ENCODE data around the gene SLFNL1. TPM values are rescaled to one million over a fixed set of nuclear protein-coding genes. Genes with fewer than 3 reads are reported as not detected.

Gene SLFNL1
- total and polyA plus RNA-seq, 2 experiments from 2014 or later = 0.11 to 0.21 TPM

DNA sequence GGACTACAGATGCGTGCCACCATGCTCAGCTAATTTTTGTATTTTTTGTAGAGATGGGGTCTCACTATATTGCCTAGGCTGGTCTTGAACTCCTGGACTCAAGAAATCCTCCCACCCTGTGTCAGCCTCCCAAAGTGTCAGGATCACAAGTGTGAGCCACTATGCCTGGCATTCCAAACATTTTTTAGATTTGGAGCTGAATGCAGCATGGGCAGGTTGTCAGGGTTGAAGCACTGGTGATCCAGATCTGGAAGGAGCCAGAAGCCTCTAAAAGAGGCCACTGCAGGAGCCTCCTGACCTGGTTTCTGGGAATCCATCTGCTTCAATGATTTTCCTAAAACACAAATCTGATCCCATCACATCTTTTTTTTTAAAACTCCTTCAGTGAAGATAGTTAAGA, 43.8 kb downstream of the SLFNL1 start:
- Histone ChIP-seq H2AFZ (no peak overlapping the region), H3K27me3 (replicated peaks; ENCODE audit: insufficient read depth) (no peaks in the 10 kb centered on the region), H3K4me3 (no peak overlapping the region), H3K79me2 (ENCODE audit: insufficient read depth) (peaks cover 27% of the 10 kb centered on the region), H3K27ac (no peak overlapping the region; the same call in 1 of the 2 replicates), H3K4me2 (ENCODE audit: unreplicated experiment) (no peak overlapping the region), H3K36me3 (ENCODE audit: low read depth) (no peaks in the 10 kb centered on the region), H3K4me1 (ENCODE audit: insufficient read depth) (peaks cover 24% of the 10 kb centered on the region), H3F3A (ENCODE audit: insufficient read depth) (peaks cover 27% of the 10 kb centered on the region), H3K9ac (no peak overlapping the region), H4K20me1 (ENCODE audit: insufficient read depth) (no peaks in the 10 kb centered on the region), H3K9me2 (ENCODE audit: insufficient read depth) (no peaks in the 10 kb centered on the region), H3K9me3 (ENCODE audit: low read depth) (no peaks in the 10 kb centered on the region)
- WGBS, 2 experiments (ENCODE audit: low coverage in 1 of 2, low lambda C conversion rate in 2 of 2, missing lambda C conversion rate in 2 of 2) = 100% methylated on average over 1 of the region's 1 CpG
- in situ Hi-C loops (cut with MboI) = no loop called here
- peak; percentile 23 for DNase-seq
- TF ChIP-seq EZH2phosphoT487 (IDR thresholded peaks at IDR 0.05; ENCODE audit: insufficient read depth, low read depth) (no peak), EZH2 (IDR thresholded peaks at IDR 0.05; ENCODE audit: insufficient read depth, poor library complexity, severe bottlenecking) (no peak)

DNA sequence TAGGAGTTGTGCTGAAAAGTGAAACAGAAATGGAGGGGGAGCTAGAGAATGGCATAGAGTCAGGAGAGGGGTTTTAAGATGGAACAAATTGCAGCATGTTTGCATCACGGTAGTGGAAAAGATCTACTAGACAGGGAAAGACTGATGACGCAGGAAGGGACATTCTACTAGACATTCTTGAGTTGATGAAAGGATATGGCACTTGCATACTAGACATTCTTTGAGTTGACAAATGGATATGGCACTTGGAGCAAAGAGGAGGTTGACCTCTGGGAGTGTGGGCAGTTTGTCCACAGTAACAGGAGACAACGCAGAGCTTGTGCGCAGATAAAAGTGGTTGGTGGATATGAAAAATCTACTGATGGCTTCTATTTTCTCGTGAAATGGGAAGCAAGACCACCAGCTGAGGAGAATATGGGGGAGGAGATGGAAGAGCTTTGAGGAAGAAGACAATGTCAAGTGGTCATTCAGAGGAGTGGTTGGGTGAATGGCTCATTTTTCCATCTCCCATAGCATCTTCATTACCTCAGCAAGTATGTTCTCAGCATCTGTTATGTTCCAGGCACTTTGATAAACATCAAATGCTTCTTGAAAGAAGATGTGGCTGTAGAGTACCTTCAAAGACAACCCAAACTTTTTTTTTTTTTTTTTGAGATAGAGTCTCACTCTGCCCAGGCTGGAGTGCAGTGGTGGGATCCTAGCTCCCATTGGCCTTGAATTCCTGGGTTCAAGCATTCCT, 44.4 kb downstream of the SLFNL1 start:
- Histone ChIP-seq H3K4me2 (ENCODE audit: unreplicated experiment) (no peak overlapping the region), H4K20me1 (ENCODE audit: insufficient read depth) (no peaks in the 10 kb centered on the region), H3F3A (ENCODE audit: insufficient read depth) (peaks cover 21% of the 10 kb centered on the region), H3K9me2 (ENCODE audit: insufficient read depth) (no peaks in the 10 kb centered on the region), H3K9ac (no peak overlapping the region), H3K4me3 (no peak overlapping the region), H3K79me2 (ENCODE audit: insufficient read depth) (peaks cover 21% of the 10 kb centered on the region), H3K9me3 (ENCODE audit: low read depth) (no peaks in the 10 kb centered on the region), H2AFZ (no peak overlapping the region), H3K27ac (no peak overlapping the region), H3K27me3 (replicated peaks; ENCODE audit: insufficient read depth) (no peaks in the 10 kb centered on the region), H3K36me3 (ENCODE audit: low read depth) (no peaks in the 10 kb centered on the region), H3K4me1 (ENCODE audit: insufficient read depth) (peaks cover 18% of the 10 kb centered on the region)
- in situ Hi-C loops (cut with MboI) = no loop called here
- TF ChIP-seq EZH2phosphoT487 (IDR thresholded peaks at IDR 0.05; ENCODE audit: insufficient read depth, low read depth) (no peak), EZH2 (IDR thresholded peaks at IDR 0.05; ENCODE audit: insufficient read depth, poor library complexity, severe bottlenecking) (no peak)
- peak; percentile 37 for DNase-seq
- 69 to 73% methylated on average over 5 of the region's 5 CpGs for WGBS, 2 experiments (ENCODE audit: low coverage in 1 of 2, low lambda C conversion rate in 2 of 2, missing lambda C conversion rate in 2 of 2)

DNA sequence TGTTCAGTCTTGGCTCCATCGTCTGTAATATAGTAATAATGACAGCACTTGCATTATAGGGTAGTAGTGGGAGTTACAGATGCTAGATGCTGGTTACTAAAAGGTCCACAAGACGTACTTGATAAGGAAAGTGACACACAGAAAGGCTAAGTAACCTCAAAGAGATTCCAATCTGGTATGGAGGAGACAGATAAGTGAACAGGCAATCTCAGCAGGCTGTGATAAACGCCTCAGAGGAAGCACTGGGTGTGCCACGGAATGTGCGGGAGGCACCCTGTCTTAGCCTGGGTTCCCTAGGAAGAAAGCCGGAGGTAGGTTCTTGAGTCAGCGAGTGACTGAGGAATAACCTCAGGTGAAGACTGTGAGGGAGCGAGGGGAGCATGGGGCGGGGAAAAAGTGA, 46.6 kb downstream of the SLFNL1 start:
- DNase-seq = no peak
- Histone ChIP-seq H3K9me3 (ENCODE audit: low read depth) (no peaks in the 10 kb centered on the region), H4K20me1 (ENCODE audit: insufficient read depth) (no peaks in the 10 kb centered on the region), H3K27me3 (replicated peaks; ENCODE audit: insufficient read depth) (no peaks in the 10 kb centered on the region), H3K4me3 (no peak overlapping the region), H3F3A (ENCODE audit: insufficient read depth) (peaks cover 16% of the 10 kb centered on the region; the same call in 1 of the 2 replicates), H3K9me2 (ENCODE audit: insufficient read depth) (no peaks in the 10 kb centered on the region), H3K27ac (no peak overlapping the region), H3K9ac (no peak overlapping the region), H3K79me2 (ENCODE audit: insufficient read depth) (no peaks in the 10 kb centered on the region), H3K4me1 (ENCODE audit: insufficient read depth) (no peaks in the 10 kb centered on the region; the same call in 1 of the 2 replicates), H3K36me3 (ENCODE audit: low read depth) (no peaks in the 10 kb centered on the region), H2AFZ (no peak overlapping the region), H3K4me2 (ENCODE audit: unreplicated experiment) (no peak overlapping the region)
- 83 to 85% methylated on average over 9 of the region's 9 CpGs for WGBS, 2 experiments (ENCODE audit: low coverage in 1 of 2, low lambda C conversion rate in 2 of 2, missing lambda C conversion rate in 2 of 2)
- in situ Hi-C loops (cut with MboI) = no loop called here
- TF ChIP-seq EZH2 (IDR thresholded peaks at IDR 0.05; ENCODE audit: insufficient read depth, poor library complexity, severe bottlenecking) (no peak), EZH2phosphoT487 (IDR thresholded peaks at IDR 0.05; ENCODE audit: insufficient read depth, low read depth) (no peak)

DNA sequence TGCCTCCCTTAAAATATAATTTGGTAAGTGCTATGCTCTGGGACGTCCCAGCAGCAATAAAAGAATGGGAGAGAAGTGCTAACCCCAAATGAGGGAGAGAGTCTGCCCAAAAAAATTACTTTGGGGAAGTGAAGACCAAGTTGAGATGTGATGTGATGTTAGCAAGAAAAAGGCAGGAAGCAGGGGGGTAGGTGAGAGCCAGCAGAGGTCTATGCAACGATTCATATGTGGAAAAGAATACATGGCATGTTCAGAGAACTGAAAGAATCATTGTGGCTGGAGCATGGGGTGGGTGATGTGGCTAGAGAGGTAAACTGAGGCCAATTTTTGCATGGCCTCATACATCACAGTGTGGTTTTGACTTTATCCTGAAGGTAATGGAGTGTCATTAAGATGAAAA, 47.6 kb downstream of the SLFNL1 start:
- H3K4me3 ChIP-seq = no peak overlapping the region
- H3K79me2 ChIP-seq (ENCODE audit: insufficient read depth) = no peaks in the 10 kb centered on the region
- DNase-seq = no peak
- TF ChIP-seq EZH2 (IDR thresholded peaks at IDR 0.05; ENCODE audit: insufficient read depth, poor library complexity, severe bottlenecking) = no peak
- no peak for TF ChIP-seq EZH2phosphoT487 (IDR thresholded peaks at IDR 0.05; ENCODE audit: insufficient read depth, low read depth)
- H3K36me3 ChIP-seq (ENCODE audit: low read depth) = no peaks in the 10 kb centered on the region
- no peak overlapping the region for H3K4me2 ChIP-seq (ENCODE audit: unreplicated experiment)
- H3K9ac ChIP-seq = no peak overlapping the region
- 37 to 49% methylated on average over 2 of the region's 2 CpGs for WGBS, 2 experiments (ENCODE audit: low coverage in 1 of 2, low lambda C conversion rate in 2 of 2, missing lambda C conversion rate in 2 of 2)
- H3K27ac ChIP-seq = no peak overlapping the region
- no peaks in the 10 kb centered on the region for H4K20me1 ChIP-seq (ENCODE audit: insufficient read depth)
- no peak overlapping the region for H2AFZ ChIP-seq
- peaks cover 15% of the 10 kb centered on the region; the same call in 1 of the 2 replicates for H3F3A ChIP-seq (ENCODE audit: insufficient read depth)
- no peaks in the 10 kb centered on the region for H3K9me3 ChIP-seq (ENCODE audit: low read depth)
- in situ Hi-C loops (cut with MboI) = no loop called here
- no peaks in the 10 kb centered on the region; the same call in 1 of the 2 replicates for H3K4me1 ChIP-seq (ENCODE audit: insufficient read depth)
- H3K9me2 ChIP-seq (ENCODE audit: insufficient read depth) = no peaks in the 10 kb centered on the region
- H3K27me3 ChIP-seq (replicated peaks; ENCODE audit: insufficient read depth) = no peaks in the 10 kb centered on the region
